Stimulated activated CD4-positive, alpha-beta T cell treated with anti-CD3 and anti-CD28 coated beads, TNF-alpha, amount 100 ng/mL, for 1 hour (primary cell): ENCODE measurements around the gene ZNF146.
"Not testable (repeated sequence)": the region's sequence is repeated elsewhere in the genome, so short reads cannot be mapped to it uniquely, and the experiment has no call there.

ENCODE experiments used
- DNase-seq, 3 donors: peaks; one replicate each; pipeline ENCODE4 v3.0.0-alpha.2; 2020; ENCODE audit warnings: low read depth in 3 of 3, low spot score in 1 of 3

ZNF146 gene

GRCh38 chr19:36233626-36234025 is 18.7 kb downstream of the ZNF146 start:
- not testable (repeated sequence) for DNase-seq

GRCh38 chr19:36236304-36236945 is 21.5 kb downstream of the ZNF146 start:
- DNase-seq, result no peak

- DNase-seq, result no peak
Measured at GRCh38 chr19:36236946-36237310, 22.0 kb downstream of the ZNF146 start.

- DNase-seq, result no peak
Measured at GRCh38 chr19:36244066-36244465, 29.2 kb downstream of the ZNF146 start.

- no peak for DNase-seq
Measured at GRCh38 chr19:36245210-36246005, 30.5 kb downstream of the ZNF146 start.

GRCh38 chr19:36246006-36246481 is 31.1 kb downstream of the ZNF146 start:
- DNase-seq, result no peak

GRCh38 chr19:36252047-36252446 is 37.1 kb downstream of the ZNF146 start:
- no peak for DNase-seq

- DNase-seq, result no peak
Measured at GRCh38 chr19:36254848-36255247, 39.9 kb downstream of the ZNF146 start.

GRCh38 chr19:36255316-36255715 is 40.4 kb downstream of the ZNF146 start:
- DNase-seq, result no peak

GRCh38 chr19:36256064-36256463 is 41.2 kb downstream of the ZNF146 start:
- DNase-seq, result no peak

- no peak for DNase-seq
Measured at GRCh38 chr19:36256853-36257519, 42.1 kb downstream of the ZNF146 start.

- DNase-seq, result no peak
Measured at GRCh38 chr19:36257520-36257876, 42.6 kb downstream of the ZNF146 start.

- DNase-seq, result no peak
Measured at GRCh38 chr19:36258028-36258875, 43.3 kb downstream of the ZNF146 start.

GRCh38 chr19:36259211-36259610 is 44.3 kb downstream of the ZNF146 start:
- DNase-seq, result no peak

GRCh38 chr19:36265064-36265463 is 50.2 kb downstream of the ZNF146 start:
- DNase-seq, result no peak

- no peak for DNase-seq
Measured at GRCh38 chr19:36265856-36266374, 51.0 kb downstream of the ZNF146 start.

GRCh38 chr19:36266375-36266961 is 51.6 kb downstream of the ZNF146 start:
- no peak for DNase-seq

GRCh38 chr19:36267061-36267845 is 52.3 kb downstream of the ZNF146 start:
- DNase-seq, result no peak

GRCh38 chr19:36268081-36268480 is 53.2 kb downstream of the ZNF146 start:
- not testable (repeated sequence) for DNase-seq

GRCh38 chr19:36268591-36268990 is 53.7 kb downstream of the ZNF146 start:
- not testable (repeated sequence) for DNase-seq
